Mammary epithelial cell (primary cell): ENCODE data around the gene DDR2.

ENCODE experiments used
- EZH2 ChIP-seq: IDR thresholded peaks from 2 replicates; pipeline ENCODE4 v1.6.1; 2012; ENCODE audit warnings: low read length, inconsistent platforms, borderline replicate concordance
- TF ChIP-seq, protein P1 (sequence below), 2 donors: IDR thresholded peaks in 1 of 2; conservative IDR thresholded peaks in 1 of 2; 2 replicates each; pipeline ENCODE4 v1.5.1; 2011 to 2012; ENCODE audit warnings: inconsistent platforms in 2 of 2, low read length in 2 of 2, mild to moderate bottlenecking in 2 of 2, control low read depth in 1 of 2, low read depth in 1 of 2; ENCODE audit not compliant: insufficient read depth in 1 of 2; ENCODE audit errors: extremely low read depth in 1 of 2

DNA sequence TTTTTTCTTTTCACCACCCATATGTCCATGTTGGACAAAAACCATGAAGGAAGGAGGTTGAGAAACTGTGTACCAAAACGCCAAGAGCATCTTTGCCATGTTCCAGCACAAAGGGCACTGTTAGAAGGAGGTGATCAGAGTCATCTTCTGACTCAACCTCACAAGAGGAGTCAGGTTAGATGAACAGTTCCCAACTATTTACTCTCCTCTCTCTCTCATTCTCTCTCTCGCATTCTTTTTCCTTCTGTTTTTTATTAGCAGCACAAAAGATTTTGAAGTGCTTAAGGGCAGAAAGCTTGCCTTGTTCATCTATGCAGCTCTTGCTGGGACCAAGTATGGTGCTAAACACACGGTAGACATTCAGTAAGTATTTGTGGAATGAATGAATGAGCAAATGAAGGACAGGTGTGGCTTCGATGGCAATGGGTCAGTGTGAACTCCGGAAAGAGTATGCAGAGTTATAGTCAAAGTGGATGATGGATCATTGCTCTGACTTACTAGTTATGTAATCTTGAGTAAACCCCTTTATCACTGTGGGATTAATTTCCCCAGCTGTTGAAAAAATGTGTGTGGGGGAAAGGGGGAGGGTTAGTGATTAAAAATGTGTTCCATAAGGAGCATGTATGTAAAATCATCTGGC lies 33.9 kb downstream of the DDR2 start:
- TF ChIP-seq, protein P1, sequence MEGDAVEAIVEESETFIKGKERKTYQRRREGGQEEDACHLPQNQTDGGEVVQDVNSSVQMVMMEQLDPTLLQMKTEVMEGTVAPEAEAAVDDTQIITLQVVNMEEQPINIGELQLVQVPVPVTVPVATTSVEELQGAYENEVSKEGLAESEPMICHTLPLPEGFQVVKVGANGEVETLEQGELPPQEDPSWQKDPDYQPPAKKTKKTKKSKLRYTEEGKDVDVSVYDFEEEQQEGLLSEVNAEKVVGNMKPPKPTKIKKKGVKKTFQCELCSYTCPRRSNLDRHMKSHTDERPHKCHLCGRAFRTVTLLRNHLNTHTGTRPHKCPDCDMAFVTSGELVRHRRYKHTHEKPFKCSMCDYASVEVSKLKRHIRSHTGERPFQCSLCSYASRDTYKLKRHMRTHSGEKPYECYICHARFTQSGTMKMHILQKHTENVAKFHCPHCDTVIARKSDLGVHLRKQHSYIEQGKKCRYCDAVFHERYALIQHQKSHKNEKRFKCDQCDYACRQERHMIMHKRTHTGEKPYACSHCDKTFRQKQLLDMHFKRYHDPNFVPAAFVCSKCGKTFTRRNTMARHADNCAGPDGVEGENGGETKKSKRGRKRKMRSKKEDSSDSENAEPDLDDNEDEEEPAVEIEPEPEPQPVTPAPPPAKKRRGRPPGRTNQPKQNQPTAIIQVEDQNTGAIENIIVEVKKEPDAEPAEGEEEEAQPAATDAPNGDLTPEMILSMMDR (conservative IDR thresholded peaks at IDR 0.05 in 1 of 2, IDR thresholded peaks at IDR 0.05 in 1 of 2; ENCODE audit: extremely low read depth in 1 of 2, insufficient read depth in 1 of 2, low read depth in 1 of 2, low read length in 2 of 2), result no peak
- no peak for TF ChIP-seq EZH2
